Cardiac muscle cell (in vitro differentiated cells and primary cell): ENCODE data around the gene PPP1R1B. TPM values are rescaled to one million over a fixed set of nuclear protein-coding genes. Genes with fewer than 3 reads are reported as not detected.

Experiments
- DNase-seq, 2 donors: peaks; one replicate each; pipeline versions ENCODE4 v3.0.0 to v3.0.0-alpha.2; 2010 to 2017; ENCODE audit warnings: low read depth in 1 of 2, low spot score in 1 of 2
- H3K27ac ChIP-seq: fragments of 200-600 bp; sonication (generic); 2 replicates; pipeline ENCODE4 v1.5.1; 2016
- H3K27me3 ChIP-seq: fragments of 200-600 bp; sonication (generic); 2 replicates; pipeline ENCODE4 v1.6.0; 2016; ENCODE audit warnings: control low read depth
- H3K36me3 ChIP-seq: fragments of 200-600 bp; sonication (generic); 2 replicates; pipeline ENCODE4 v1.5.1; 2016; ENCODE audit warnings: control low read depth
- H3K4me1 ChIP-seq: fragments of 200-600 bp; sonication (generic); 2 replicates; pipeline ENCODE4 v1.8.1; 2017; ENCODE audit warnings: low read depth, mild to moderate bottlenecking, mixed run types
- H3K4me3 ChIP-seq: fragments of 200-600 bp; sonication (generic); 2 replicates; pipeline ENCODE4 v1.5.1; 2016; ENCODE audit warnings: mild to moderate bottlenecking
- H3K9me3 ChIP-seq: fragments of 200-600 bp; sonication (generic); 2 replicates; pipeline ENCODE4 v1.5.1; 2017; ENCODE audit warnings: low read depth, mild to moderate bottlenecking, control low read depth
- polyA plus RNA-seq: library from polyadenylated mRNA; unstranded; fragments of >200 nt; fragmentation: Nextera tagmentation; extraction: Ambion mirVana; gene quantifications from 2 replicates; pipeline ENCODE4 v1.2.1, GENCODE V29; 2016
- total RNA-seq: library from RNA; depleted of rRNA; stranded (reverse); fragments of >200 nt; gene quantifications from 2 replicates; pipeline ENCODE4 v1.2.3, GENCODE V29; 2016
- TF ChIP-seq, protein P1 (sequence below): IDR thresholded peaks from 2 replicates; pipeline ENCODE4 v1.5.1; 2012; ENCODE audit warnings: low read depth, mild to moderate bottlenecking, low read length

Gene PPP1R1B
- total and polyA plus RNA-seq, 2 experiments from 2014 or later: 7.6 to 17.7 TPM

DNA sequence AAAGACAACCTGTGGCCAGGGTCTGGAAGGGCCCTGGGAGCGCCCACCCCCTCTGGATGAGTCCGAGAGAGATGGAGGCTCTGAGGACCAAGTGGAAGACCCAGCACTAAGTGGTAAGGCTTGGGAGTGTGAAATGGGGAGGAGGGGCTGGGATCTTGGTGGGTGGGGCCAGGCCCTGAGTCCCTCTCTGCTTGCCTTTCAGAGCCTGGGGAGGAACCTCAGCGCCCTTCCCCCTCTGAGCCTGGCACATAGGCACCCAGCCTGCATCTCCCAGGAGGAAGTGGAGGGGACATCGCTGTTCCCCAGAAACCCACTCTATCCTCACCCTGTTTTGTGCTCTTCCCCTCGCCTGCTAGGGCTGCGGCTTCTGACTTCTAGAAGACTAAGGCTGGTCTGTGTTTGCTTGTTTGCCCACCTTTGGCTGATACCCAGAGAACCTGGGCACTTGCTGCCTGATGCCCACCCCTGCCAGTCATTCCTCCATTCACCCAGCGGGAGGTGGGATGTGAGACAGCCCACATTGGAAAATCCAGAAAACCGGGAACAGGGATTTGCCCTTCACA, 8.9 kb downstream of the PPP1R1B start:
- no peak overlapping the region for H3K4me3 ChIP-seq
- H3K36me3 ChIP-seq: no peaks in the 10 kb centered on the region
- peaks cover 18% of the 10 kb centered on the region for H3K4me1 ChIP-seq
- no peaks in the 10 kb centered on the region for H3K27me3 ChIP-seq
- H3K27ac ChIP-seq: no peak overlapping the region
- DNase-seq: no peak
- TF ChIP-seq, protein P1, sequence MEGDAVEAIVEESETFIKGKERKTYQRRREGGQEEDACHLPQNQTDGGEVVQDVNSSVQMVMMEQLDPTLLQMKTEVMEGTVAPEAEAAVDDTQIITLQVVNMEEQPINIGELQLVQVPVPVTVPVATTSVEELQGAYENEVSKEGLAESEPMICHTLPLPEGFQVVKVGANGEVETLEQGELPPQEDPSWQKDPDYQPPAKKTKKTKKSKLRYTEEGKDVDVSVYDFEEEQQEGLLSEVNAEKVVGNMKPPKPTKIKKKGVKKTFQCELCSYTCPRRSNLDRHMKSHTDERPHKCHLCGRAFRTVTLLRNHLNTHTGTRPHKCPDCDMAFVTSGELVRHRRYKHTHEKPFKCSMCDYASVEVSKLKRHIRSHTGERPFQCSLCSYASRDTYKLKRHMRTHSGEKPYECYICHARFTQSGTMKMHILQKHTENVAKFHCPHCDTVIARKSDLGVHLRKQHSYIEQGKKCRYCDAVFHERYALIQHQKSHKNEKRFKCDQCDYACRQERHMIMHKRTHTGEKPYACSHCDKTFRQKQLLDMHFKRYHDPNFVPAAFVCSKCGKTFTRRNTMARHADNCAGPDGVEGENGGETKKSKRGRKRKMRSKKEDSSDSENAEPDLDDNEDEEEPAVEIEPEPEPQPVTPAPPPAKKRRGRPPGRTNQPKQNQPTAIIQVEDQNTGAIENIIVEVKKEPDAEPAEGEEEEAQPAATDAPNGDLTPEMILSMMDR: no peak
- H3K9me3 ChIP-seq: no peaks in the 10 kb centered on the region

DNA sequence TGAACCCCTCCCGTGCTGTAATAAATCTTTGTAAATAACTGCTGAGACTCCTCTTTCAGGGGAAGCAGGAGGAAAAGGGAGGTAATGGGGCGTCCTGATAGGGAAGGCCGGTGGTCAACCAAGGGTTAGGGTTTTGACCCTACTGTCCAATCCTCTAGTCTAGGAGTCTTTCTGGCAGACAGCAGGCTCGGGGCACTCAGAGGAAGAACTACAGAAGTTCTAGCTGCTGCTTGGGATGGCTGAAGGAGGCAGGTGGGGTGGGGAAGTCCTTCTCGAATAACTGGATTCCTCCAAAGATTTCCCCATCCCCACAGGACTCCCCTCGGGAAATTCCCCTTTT, 9.8 kb downstream of the PPP1R1B start:
- H3K4me1 ChIP-seq: peaks cover 21% of the 10 kb centered on the region
- H3K27me3 ChIP-seq: no peaks in the 10 kb centered on the region
- no peaks in the 10 kb centered on the region for H3K9me3 ChIP-seq
- peak overlapping the region; percentile 69 for H3K4me3 ChIP-seq
- no peaks in the 10 kb centered on the region for H3K36me3 ChIP-seq
- DNase-seq: no peak
- TF ChIP-seq, protein P1: no peak
- H3K27ac ChIP-seq: peak overlapping the region; percentile 80

DNA sequence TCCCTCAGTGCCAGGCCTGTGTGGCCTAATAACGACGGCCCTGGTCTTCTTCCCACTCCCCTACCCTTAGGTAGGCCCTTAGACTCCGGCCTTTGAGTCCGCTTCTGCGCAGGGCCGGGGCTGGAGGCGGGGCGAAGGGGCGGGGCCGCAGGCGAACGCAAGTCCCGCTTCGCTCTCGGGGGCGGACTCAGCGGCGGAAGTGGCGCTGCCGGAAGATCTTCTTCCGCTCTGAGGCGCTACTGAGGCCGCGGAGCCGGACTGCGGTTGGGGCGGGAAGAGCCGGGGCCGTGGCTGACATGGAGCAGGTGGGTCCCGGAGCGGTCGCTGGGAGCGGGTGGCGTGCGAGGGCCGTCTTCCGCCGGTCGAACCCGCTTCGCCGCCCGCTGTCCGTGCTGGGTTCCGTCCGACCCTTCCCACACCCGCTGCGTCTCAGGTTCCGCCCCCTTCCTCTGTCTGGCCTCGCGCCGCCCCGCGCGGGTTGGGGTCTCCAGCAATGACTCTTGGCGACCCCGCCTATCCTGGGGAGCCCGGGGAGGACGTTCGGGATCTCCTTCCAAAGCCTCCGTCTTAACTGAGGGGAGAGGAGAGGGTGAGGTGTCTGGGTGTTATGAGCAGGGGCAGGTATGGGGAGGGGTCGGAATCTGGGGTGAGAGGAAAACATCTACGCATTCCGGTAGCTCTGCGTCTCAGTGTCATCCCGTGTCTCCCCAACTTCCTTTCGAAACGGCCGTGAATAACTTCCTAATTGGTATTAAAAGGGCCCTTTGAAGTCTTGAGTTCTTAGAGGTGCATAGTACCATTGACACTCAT, 10.4 kb downstream of the PPP1R1B start, which contains the start of gene STARD3:
Gene STARD3, plus strand, starts transcription at position 218 of the 810 bp plus-strand sequence. CDS start 16,388 bp downstream, outside the sequence.
- peak; percentile 91 to 93 for DNase-seq
- Histone ChIP-seq H3K27ac (peak within 1 kb of the TSS; percentile 80), H3K9me3 (no peaks in the 10 kb centered on the region), H3K4me3 (peak within 1 kb of the TSS; percentile 69), H3K4me1 (peaks cover 27% of the 10 kb centered on the region), H3K27me3 (no peaks in the 10 kb centered on the region), H3K36me3 (no peaks in the 10 kb centered on the region)
- TF ChIP-seq, protein P1: no peak

DNA sequence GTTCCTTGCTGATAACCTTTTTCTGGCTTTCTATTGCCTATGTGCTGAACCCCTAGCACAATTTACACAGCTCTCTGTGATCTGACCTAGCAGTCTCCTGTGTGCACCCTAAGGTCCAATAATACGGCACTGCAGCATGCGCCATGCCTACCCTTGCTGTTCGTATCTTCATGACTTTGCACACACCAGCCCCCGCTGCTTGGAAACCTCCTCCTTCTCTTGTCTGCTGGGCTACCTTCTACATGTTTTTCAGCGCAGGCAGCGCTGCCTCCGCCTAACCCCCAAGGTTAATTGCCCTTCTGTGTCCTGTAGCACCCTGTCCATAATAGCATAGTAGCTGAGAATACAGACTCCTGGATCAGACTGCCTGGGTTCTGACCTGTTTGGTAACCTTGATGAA, 11.6 kb downstream of the PPP1R1B start:
- TF ChIP-seq, protein P1: no peak
- H3K4me1 ChIP-seq: peaks cover 38% of the 10 kb centered on the region
- H3K27ac ChIP-seq: no peak overlapping the region
- H3K27me3 ChIP-seq: no peaks in the 10 kb centered on the region
- no peak overlapping the region for H3K4me3 ChIP-seq
- H3K9me3 ChIP-seq: no peaks in the 10 kb centered on the region
- no peak for DNase-seq
- no peaks in the 10 kb centered on the region for H3K36me3 ChIP-seq

DNA sequence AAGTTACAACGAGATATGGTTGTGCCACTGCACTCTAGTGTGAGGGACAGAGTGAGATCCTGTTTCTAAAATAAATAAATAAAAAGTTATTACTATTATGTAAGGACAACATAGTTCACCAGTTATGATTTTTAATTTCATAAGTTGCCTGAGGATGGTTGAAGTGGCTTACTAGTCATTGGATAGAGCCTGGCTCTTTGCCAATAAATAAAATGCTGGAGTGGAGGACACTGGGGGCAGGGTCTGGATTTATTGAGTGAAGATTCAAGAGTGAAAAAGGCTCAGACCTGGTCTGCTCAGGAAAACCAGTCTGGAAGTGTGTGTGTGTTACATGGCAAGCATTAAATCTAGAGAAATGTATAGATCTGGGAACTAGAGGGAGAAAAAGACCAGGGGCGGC, 12.3 kb downstream of the PPP1R1B start:
- no peak for DNase-seq
- Histone ChIP-seq H3K9me3 (no peaks in the 10 kb centered on the region), H3K27me3 (no peaks in the 10 kb centered on the region), H3K36me3 (no peaks in the 10 kb centered on the region), H3K27ac (no peak overlapping the region), H3K4me1 (peaks cover 39% of the 10 kb centered on the region), H3K4me3 (no peak overlapping the region)
- TF ChIP-seq, protein P1: no peak
